GM18867 (cell line): ENCODE data around the gene SLC35F3.

ENCODE experiments used
- ATAC-seq: cut with Tn5 transposase; IDR thresholded peaks from one replicate; pipeline ENCODE4 v1.9.1; 2021; ENCODE audit warnings: mild to moderate bottlenecking, moderate library complexity; ENCODE audit not compliant: unreplicated experiment

SLC35F3 gene

GRCh38 chr1:234309598-234310459, 405.4 kb downstream of the SLC35F3 start:
- peak; percentile 80 for ATAC-seq

- no peak for ATAC-seq
Observed at GRCh38 chr1:234310460-234310817, 406.0 kb downstream of the SLC35F3 start.

DNA sequence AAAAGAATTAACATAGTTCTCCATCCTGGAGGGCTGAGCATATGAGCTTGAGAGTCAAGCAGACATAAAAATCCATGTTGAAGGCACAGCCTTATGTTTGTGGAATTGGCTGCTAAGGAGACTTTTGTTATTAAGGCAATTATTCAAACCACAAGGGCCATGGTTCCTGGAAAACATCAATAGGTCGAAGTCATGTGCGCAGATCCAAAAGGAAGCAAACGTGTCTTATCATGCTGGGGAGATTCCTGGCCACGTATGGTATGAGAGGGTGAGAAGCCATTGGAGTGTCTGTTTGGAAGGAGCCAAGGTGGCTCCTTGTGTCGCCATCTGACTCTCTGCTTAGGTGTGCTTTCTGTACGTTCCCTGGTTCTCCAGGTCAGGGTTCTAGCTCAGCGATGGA, 406.9 kb downstream of the SLC35F3 start:
- ATAC-seq = no peak

DNA sequence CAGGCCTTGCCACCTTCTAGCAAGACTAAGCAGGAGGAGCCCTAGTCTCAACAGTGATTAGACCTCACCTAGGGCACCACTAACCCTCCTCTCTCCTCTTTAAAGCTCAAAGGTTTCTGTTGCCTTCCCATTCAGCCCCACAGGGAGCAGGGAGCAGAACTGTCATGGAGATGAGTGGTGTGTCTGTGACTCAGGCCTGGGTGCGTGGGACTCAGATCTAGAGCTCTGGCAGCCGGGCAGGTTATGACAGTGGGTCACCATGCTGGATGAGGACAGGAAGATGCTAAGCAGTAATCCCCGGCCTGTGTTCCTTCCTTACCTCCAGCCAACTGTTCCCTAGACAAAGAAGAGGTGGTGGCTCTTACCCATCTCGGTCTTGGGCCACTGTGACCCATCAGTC, 408.7 kb downstream of the SLC35F3 start:
- no peak for ATAC-seq

DNA sequence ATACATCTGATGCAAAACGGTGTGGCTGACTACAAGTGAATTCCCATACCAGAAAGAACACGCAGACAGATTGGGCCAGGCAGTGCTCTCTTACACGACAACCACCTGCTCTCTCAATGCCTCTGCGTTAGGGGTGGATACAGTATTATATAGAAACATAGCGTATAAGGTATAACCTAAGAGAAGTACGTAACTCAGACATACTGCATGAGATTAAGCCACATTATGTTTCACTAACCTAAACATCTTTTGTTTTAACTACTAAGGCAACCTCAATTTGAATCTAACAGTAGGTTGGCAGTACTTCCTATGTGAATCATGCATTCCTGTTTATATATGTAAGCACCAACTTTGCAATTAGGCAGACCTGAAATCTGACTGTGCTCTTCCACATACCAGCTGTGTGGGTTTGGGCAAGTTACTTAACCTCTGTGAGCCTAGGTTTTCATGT, 410.6 kb downstream of the SLC35F3 start:
- ATAC-seq = peak; percentile 55

GRCh38 chr1:234315588-234315987, 411.1 kb downstream of the SLC35F3 start:
- no peak for ATAC-seq

DNA sequence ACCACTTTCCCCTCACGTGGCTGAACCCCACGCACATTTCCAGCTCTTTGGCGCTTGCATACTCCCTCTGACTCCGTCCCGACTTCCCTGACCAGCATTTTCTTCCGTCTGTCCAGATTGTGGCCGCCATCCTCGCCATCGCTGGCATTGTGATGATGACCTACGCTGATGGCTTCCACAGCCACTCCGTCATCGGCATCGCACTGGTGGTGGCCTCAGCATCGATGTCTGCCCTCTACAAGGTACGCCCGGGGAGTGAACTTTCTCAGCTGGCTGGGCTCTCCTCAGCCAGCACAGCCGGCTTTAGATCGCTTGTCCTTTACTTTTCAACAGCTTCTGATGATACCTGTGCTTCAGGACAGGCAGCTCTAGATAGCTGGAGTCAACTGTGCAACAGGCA, 412.0 kb downstream of the SLC35F3 start:
- no peak for ATAC-seq

DNA sequence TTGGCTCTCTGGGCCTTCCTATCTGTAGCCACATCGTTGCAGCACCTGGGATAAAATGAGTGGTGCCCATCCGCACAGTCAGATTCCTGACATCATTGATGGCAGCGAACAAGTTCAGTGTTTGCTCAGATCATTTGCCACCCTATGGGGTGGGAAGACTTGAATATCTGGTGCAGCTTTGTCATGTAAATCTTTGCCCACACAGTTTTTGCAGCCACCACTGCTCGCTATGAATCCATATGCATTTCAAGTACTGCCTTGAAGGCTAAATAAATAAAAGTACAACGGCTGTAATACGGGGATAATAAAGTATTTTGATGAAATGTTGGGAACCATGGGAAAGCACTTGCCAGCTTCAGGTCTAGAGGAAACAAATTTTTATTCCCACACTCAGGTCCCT, 412.5 kb downstream of the SLC35F3 start:
- ATAC-seq = no peak

- no peak for ATAC-seq
Observed at GRCh38 chr1:234320069-234320468, 415.6 kb downstream of the SLC35F3 start.

DNA sequence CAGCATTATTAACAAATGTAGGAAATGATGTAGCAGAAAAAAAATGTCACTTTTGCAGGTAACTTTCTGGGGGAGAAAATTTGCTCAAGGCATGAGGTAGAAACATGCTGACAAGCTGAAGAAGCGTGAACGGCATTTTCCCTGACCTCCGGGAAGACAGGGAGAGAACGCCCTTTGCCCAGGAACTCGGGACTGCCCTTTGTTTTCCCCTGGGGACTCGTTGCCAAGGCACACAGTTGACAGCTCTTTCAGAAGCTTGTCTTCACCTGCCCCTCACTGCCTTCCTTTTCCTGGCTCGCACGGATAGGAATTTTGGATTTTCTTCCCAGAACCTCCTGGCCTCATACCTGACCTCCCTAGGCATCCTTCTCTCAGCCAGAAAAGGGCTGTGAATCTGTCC, 416.1 kb downstream of the SLC35F3 start:
- no peak for ATAC-seq

DNA sequence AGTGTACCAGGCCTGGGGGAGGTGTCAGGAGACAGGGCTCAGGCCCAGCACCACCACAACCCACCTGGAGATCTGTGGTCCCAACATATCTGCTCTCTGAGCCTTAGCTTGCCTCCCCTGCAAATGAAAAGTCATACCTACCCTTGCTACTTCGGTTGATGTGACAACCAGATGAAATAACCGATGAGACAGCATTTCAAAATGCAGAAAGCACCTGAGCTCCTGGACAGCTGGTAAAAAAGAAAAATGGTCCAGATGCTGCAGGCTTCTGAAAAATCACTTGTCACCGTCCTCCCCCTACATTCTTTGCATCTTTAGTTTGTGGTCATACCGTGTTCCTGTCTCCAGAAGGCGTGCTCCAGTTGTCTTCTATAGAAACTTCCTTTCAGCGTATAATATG, 416.8 kb downstream of the SLC35F3 start:
- no peak for ATAC-seq

GRCh38 chr1:234322097-234322496, 417.6 kb downstream of the SLC35F3 start:
- ATAC-seq = no peak

GRCh38 chr1:234322979-234323378, 418.5 kb downstream of the SLC35F3 start:
- ATAC-seq = peak; percentile 40

- no peak for ATAC-seq
Observed at GRCh38 chr1:234324821-234325220, 420.3 kb downstream of the SLC35F3 start.

DNA sequence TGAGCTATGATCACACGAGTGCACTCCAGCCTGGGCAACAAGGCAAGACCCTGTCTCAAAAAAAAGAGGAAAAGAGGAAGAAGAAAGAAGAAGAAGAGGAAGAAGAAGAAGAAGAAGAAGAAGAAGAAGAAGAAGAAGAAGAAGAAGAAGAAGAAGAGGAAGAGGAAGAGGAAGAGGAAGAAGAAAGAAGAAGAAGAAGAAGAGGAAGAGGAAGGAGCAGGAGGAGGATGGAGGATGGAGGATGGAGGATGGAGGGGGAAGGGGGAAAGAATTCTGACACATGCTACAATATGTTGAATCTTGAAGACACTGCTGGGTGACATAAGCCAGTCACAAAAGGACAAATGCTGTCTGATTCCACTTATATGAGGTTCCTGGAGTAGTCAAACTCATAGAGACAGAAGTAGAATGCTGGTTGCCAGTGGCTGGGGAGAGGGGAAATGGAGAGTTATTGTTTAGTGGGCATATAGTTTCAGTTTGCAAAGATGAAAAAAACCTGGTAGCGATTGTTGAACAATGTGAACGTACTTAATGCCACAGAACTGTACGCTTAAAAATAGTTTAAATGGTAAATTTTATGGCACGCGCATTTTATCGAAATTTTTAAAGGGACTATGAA, 421.5 kb downstream of the SLC35F3 start:
- peak; percentile 15 for ATAC-seq

DNA sequence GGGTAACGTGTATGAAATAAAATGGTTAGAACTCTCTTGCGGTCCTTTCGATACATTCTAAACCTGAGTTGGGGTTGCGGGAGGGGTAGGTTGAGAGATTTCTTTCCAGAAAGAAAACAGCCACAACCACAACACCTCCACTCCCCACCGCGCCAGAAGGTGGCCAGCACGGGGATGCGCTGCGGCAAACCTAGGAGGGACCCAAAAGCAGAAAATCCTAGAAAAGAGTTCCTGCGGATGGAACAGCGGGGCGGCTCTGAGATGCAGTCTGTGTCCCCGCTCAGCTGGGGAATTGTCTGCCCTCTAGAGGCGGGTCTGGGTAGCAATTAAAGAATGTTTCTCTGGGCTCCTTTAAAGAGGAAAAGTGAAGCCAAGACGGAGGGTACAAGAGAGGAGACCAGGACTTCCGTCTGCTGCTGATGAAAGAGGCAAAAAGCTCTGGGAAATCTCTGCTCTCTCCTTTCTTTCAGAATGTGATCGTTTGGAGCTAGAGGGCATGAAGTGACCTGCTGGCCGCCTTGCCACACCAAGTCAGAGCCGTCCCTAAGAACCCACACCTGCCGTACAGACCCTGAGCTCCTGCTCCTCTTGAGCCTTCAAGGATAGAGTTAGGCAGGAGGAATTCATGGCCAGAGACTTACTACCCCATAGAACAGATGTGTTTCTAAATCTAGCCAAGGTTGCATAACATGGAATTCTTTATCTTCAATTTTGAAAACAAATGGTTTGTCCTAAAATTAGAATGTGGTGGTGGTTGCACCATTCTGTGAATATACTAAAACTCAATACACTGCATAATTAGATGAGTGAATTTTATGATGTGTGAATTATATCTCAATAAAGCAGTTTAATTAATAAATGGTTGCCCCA, 422.3 kb downstream of the SLC35F3 start:
- peak; percentile 78 for ATAC-seq

DNA sequence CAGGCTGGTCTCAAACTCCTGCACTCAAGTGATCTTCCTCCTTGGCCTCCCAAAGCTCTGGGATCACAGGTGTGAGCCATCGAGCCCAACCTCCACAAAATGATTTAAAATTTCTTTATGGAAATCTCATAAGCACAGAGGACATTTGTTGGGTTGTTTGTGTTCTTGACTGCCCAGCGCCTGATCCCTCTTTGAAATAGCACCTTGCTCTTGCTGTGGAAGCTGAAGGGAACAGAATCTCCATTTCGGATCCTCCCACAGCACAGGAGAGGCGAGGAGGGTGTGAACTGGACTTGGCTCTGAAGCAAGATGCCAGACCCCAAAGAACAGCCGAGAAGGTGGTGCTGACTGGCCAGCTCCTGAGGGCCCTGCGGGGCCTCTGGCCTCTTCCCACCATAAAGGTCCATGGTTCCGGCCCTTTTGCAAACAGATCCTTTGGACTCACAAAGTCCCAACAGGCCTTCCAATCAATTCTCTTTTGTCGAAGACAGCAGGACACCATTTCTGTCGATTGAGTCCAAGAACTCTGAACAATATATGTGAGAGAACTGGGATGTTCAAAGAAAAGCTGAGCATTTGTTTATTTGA, 423.2 kb downstream of the SLC35F3 start:
- no peak for ATAC-seq

DNA sequence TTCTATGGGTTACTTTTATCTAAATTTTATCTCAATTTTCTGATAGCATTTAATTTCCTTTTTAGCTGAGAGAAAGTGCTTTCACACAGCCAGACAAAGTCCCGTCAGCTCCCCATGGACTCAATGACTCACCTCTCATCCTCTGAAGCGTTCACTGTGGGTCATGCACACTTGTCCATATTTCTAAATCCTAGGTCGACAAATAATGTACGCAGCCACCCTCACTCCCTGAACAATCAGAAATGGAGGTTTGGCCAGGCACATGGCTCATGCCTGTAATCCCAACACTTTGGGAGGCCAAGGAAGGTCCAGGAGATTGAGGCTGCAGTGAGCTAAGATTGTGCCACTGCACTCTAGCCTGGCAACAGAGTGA, 426.4 kb downstream of the SLC35F3 start:
- ATAC-seq = no peak

- no peak for ATAC-seq
Observed at GRCh38 chr1:234331507-234331906, 427.0 kb downstream of the SLC35F3 start.

DNA sequence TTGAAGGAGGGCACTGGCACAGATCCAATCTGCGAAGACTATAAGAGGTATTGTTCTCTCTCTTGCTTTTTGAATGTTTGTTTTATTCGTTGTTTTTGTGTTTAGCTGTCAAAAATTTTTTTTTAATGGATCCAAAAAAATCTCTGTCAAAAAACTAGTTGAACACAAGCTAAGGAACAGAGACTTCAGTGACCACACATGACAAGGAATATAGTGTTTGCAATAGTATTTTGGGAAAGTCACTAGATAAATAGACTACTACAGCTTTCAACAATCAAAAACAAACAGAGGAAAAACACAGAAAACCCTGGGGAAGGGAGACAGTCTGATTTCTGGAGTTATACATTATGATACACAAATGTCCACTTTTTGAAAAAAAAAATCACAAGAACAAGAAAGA, 431.9 kb downstream of the SLC35F3 start:
- no peak for ATAC-seq

DNA sequence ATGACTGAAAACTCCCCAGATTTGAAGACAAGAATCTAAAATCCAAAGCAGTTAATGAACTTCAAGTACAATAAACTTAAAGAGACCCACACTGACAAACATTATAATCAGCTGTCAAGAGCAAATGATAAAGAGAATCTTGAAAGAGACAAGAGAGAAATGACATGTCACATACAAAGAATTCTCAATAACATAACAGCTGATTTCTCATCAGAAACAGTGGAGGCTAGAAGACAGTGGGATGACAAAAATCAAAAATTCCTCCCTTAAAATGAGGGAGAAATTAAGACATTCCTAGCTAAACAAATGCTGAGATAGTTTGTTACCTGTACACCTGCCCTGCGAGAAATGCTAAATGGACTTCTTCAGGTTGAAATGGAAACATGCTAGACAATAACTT, 432.8 kb downstream of the SLC35F3 start:
- no peak for ATAC-seq
